Stimulated activated naive CD8-positive, alpha-beta T cell treated with anti-CD3 and anti-CD28 coated beads, Interleukin-15, amount 100 ng/mL, for 72 hours (primary cell): ENCODE results near the gene TSHZ2.
"Not testable (repeated sequence)": the region's sequence is repeated elsewhere in the genome, so short reads cannot be mapped to it uniquely, and the experiment has no call there.

ENCODE experiments used
- ATAC-seq: fragments of 150-1000 bp; cut with Tn5 transposase; 2 replicates; pipeline ENCODE4 v1.10.0; 2021; ENCODE audit warnings: mild to moderate bottlenecking, moderate library complexity
- DNase-seq, 2 donors: peaks; one replicate each; pipeline ENCODE4 v3.0.0; 2021 to 2022
- H3K27ac Mint-ChIP-seq, 2 donors: one replicate each; pipeline ENCODE4 v1.8.0; 2022; ENCODE audit warnings: mild to moderate bottlenecking in 2 of 2, mixed read lengths in 2 of 2, moderate library complexity in 2 of 2
- H3K27me3 Mint-ChIP-seq: one replicate; pipeline ENCODE4 v1.8.0; 2022; ENCODE audit warnings: mixed read lengths
- H3K4me1 Mint-ChIP-seq: one replicate; pipeline ENCODE4 v1.8.0; 2022; ENCODE audit warnings: mild to moderate bottlenecking, mixed read lengths
- H3K4me3 Mint-ChIP-seq, 2 donors: one replicate each; pipeline ENCODE4 v1.8.0; 2022; ENCODE audit warnings: mild to moderate bottlenecking in 2 of 2, mixed read lengths in 2 of 2, moderate library complexity in 1 of 2
- H3K9me3 Mint-ChIP-seq, 2 donors: one replicate each; pipeline ENCODE4 v1.8.0; 2022; ENCODE audit warnings: mixed read lengths in 2 of 2

TSHZ2 gene

GRCh38 chr20:53349730-53350129, 377.6 kb downstream of the TSHZ2 start:
- Mint-ChIP-seq H3K4me1 (peaks cover 5% of the 10 kb centered on the region), H3K27me3 (no peaks in the 10 kb centered on the region), H3K27ac (no peak overlapping the region), H3K9me3 (peaks cover 0 to 10% of the 10 kb centered on the region in 2 donors), H3K4me3 (no peak overlapping the region)
- ATAC-seq, result no peak
- DNase-seq, result no peak

GRCh38 chr20:53352727-53353440, 380.7 kb downstream of the TSHZ2 start:
- H3K4me3 Mint-ChIP-seq, result no peak overlapping the region
- ATAC-seq (no peak), DNase-seq (no peak)
- peaks cover 9 to 23% of the 10 kb centered on the region in 2 donors for H3K9me3 Mint-ChIP-seq
- peaks cover 5% of the 10 kb centered on the region for H3K4me1 Mint-ChIP-seq
- H3K27me3 Mint-ChIP-seq, result no peaks in the 10 kb centered on the region
- H3K27ac Mint-ChIP-seq, result no peak overlapping the region

DNA sequence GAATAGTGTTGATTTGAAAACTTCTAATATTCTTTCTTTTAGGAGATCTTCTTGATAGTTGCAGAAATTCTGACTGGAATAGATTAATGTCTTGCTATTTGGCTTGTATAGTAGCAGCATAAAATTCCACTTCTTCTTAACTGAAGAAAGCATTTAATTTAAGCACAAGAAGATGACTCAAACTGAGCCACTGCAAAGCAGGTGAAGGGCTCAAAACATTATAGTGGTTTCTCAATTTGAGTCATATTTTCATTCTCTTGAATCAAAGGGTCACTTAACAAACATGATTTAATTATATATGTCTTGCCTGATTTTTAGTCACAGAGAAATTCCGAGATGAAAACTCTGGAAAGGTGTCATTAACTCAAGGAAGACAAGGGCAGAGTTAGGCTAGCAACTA, 382.2 kb downstream of the TSHZ2 start:
- Mint-ChIP-seq H3K4me3 (no peak overlapping the region), H3K27me3 (no peaks in the 10 kb centered on the region), H3K9me3 (peaks cover 9 to 23% of the 10 kb centered on the region in 2 donors), H3K27ac (no peak overlapping the region), H3K4me1 (peaks cover 5% of the 10 kb centered on the region)
- ATAC-seq (no peak), DNase-seq (no peak)

GRCh38 chr20:53355790-53356189, 383.6 kb downstream of the TSHZ2 start:
- H3K4me1 Mint-ChIP-seq, result peaks cover 5% of the 10 kb centered on the region
- H3K9me3 Mint-ChIP-seq, result peaks cover 9 to 23% of the 10 kb centered on the region in 2 donors
- H3K27me3 Mint-ChIP-seq, result no peaks in the 10 kb centered on the region
- no peak overlapping the region for H3K27ac Mint-ChIP-seq
- DNase-seq, result no peak
- no peak overlapping the region for H3K4me3 Mint-ChIP-seq
- ATAC-seq, result no peak

DNA sequence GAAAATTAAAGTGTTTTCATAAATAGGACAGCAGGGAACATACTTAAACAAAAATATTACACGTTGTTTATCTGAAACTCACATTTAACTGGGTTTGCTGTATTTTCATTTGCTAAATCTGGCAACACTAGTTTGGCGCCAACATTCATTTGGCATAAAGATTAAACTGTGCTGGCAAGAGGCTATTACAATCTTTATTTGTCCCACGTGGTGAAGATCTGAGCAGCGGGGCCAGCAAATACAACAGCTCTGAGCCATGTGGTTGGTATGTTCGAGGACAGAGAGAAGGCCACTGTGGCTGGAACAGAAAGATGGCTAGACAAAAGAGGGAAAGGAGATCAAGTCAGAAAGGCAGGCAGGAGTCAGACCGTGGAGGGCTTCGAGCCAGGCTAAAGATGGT, 387.3 kb downstream of the TSHZ2 start:
- peaks cover 9 to 14% of the 10 kb centered on the region in 2 donors for H3K9me3 Mint-ChIP-seq
- H3K4me3 Mint-ChIP-seq, result no peak overlapping the region
- H3K27ac Mint-ChIP-seq, result no peak overlapping the region
- H3K4me1 Mint-ChIP-seq, result peaks cover under 1% of the 10 kb centered on the region
- H3K27me3 Mint-ChIP-seq, result no peaks in the 10 kb centered on the region
- ATAC-seq, result no peak
- no peak for DNase-seq

DNA sequence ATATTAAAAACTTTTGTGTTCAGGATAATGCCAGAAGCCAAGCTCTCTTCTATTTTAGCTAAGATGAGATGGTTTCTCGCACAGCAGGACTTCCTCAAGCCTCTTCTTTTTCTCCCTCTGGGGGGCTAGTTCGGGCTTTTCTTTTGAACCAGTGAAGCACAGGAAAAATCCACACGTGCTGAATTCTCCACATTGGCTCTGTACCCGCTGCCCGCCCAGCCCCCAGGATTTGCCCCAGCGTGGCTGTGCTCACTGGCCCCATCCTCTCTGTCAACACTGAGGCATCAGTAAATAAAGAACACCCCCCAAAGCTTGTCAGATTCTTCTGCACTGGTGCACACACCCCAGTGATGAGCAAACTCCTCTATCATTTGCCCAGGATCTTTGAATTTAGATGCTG, 388.7 kb downstream of the TSHZ2 start:
- Mint-ChIP-seq H3K27me3 (no peaks in the 10 kb centered on the region), H3K4me1 (no peaks in the 10 kb centered on the region), H3K27ac (no peak overlapping the region), H3K4me3 (no peak overlapping the region), H3K9me3 (peaks cover 1 to 6% of the 10 kb centered on the region in 2 donors)
- ATAC-seq (no peak), DNase-seq (no peak)

DNA sequence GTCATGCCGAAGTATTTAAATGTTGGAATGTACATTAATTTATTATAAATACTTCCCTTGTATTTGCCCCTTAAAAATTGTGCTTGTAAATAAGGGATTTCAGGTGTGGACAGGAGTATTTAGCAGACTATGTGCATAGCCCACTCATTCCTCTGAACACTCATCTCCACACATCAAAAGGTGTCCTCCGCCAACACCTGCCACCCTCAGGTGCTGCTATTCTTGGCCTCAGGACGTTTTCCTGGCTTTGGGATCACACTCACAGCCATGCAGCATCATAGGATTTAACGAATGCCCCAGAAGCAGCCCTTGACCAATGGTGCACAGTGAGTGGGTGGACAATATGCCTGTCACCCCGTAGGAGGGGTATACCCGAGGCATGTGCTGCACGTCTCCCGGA, 390.6 kb downstream of the TSHZ2 start:
- ATAC-seq (no peak), DNase-seq (no peak)
- H3K27ac Mint-ChIP-seq, result no peak overlapping the region
- no peaks in the 10 kb centered on the region for H3K27me3 Mint-ChIP-seq
- H3K4me1 Mint-ChIP-seq, result no peaks in the 10 kb centered on the region
- no peak overlapping the region for H3K4me3 Mint-ChIP-seq
- no peaks in the 10 kb centered on the region for H3K9me3 Mint-ChIP-seq

GRCh38 chr20:53364646-53365045, 392.5 kb downstream of the TSHZ2 start:
- no peaks in the 10 kb centered on the region for H3K9me3 Mint-ChIP-seq
- H3K4me3 Mint-ChIP-seq, result no peak overlapping the region
- no peak for ATAC-seq
- DNase-seq, result no peak
- peaks cover under 1% of the 10 kb centered on the region for H3K4me1 Mint-ChIP-seq
- H3K27me3 Mint-ChIP-seq, result no peaks in the 10 kb centered on the region
- H3K27ac Mint-ChIP-seq, result peak overlapping the region in 1 of 2 donors; percentile 14

GRCh38 chr20:53365076-53365475, 392.9 kb downstream of the TSHZ2 start:
- Mint-ChIP-seq H3K27me3 (no peaks in the 10 kb centered on the region), H3K4me1 (peaks cover 4% of the 10 kb centered on the region), H3K27ac (no peak overlapping the region), H3K9me3 (no peaks in the 10 kb centered on the region), H3K4me3 (no peak overlapping the region)
- ATAC-seq, result no peak
- DNase-seq, result no peak

GRCh38 chr20:53365539-53366075, 393.4 kb downstream of the TSHZ2 start:
- no peaks in the 10 kb centered on the region for H3K27me3 Mint-ChIP-seq
- H3K4me3 Mint-ChIP-seq, result no peak overlapping the region
- DNase-seq (no peak), ATAC-seq (no peak)
- H3K9me3 Mint-ChIP-seq, result no peaks in the 10 kb centered on the region
- H3K27ac Mint-ChIP-seq, result no peak overlapping the region
- peaks cover 6% of the 10 kb centered on the region for H3K4me1 Mint-ChIP-seq

- H3K4me1 Mint-ChIP-seq, result peaks cover 12% of the 10 kb centered on the region
- not testable (repeated sequence) for H3K27ac Mint-ChIP-seq, H3K4me3 Mint-ChIP-seq, ATAC-seq, H3K9me3 Mint-ChIP-seq, DNase-seq, H3K27me3 Mint-ChIP-seq
These were observed 394.8 kb downstream of the TSHZ2 start for GRCh38 chr20:53366928-53367327.

DNA sequence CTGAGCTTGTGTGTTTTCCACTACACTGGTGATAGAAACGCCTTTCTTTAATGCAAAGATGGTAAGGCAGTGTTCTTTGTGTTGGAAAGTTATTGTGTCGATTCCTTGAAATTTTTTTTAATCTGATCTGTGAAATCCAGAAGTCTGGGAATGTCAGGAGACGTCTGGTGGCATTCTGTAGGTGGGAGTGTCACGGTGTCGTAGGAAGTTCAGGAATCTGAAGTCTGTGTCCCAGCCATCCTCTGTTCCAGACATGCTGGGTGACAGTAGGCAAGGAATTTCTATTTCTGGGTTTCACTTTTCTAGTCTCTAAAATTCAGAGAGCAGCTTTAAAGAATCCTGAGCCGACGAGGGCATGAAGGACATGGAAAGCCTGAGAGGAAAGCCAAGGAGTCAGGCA, 397.7 kb downstream of the TSHZ2 start:
- Mint-ChIP-seq H3K27ac (peak overlapping the region in 1 of 2 donors; percentile 37), H3K4me1 (peaks cover 12% of the 10 kb centered on the region), H3K4me3 (no peak overlapping the region), H3K9me3 (no peaks in the 10 kb centered on the region), H3K27me3 (no peaks in the 10 kb centered on the region)
- ATAC-seq (no peak), DNase-seq (no peak)

GRCh38 chr20:53370345-53370961, 398.3 kb downstream of the TSHZ2 start:
- Mint-ChIP-seq H3K4me3 (no peak overlapping the region), H3K9me3 (no peaks in the 10 kb centered on the region), H3K27me3 (no peaks in the 10 kb centered on the region), H3K27ac (peak overlapping the region in 1 of 2 donors; percentile 37), H3K4me1 (peaks cover 12% of the 10 kb centered on the region)
- DNase-seq, result no peak
- no peak for ATAC-seq

DNA sequence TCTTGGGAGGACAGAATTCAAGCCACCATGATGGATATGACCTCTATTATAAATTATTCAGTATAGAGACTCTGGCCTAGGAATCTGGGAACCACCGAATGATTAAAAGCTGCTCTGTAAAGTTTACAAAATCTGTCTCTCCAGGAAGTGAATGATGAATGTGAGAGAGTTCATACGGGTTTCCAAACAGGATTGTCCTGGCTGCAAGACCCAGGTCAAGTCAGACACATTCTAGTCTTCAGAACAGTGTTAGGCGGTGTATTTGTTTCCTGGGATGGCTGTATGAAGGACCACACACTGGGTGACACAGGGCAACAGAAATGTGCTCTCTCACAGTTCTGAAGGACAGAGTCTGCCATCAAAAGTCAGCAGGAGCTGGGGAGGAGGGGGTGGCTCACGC, 399.1 kb downstream of the TSHZ2 start:
- no peak overlapping the region for H3K27ac Mint-ChIP-seq
- no peak overlapping the region for H3K4me3 Mint-ChIP-seq
- peaks cover 12% of the 10 kb centered on the region for H3K4me1 Mint-ChIP-seq
- DNase-seq (no peak), ATAC-seq (no peak)
- H3K27me3 Mint-ChIP-seq, result no peaks in the 10 kb centered on the region
- H3K9me3 Mint-ChIP-seq, result peaks cover 0 to under 1% of the 10 kb centered on the region in 2 donors

DNA sequence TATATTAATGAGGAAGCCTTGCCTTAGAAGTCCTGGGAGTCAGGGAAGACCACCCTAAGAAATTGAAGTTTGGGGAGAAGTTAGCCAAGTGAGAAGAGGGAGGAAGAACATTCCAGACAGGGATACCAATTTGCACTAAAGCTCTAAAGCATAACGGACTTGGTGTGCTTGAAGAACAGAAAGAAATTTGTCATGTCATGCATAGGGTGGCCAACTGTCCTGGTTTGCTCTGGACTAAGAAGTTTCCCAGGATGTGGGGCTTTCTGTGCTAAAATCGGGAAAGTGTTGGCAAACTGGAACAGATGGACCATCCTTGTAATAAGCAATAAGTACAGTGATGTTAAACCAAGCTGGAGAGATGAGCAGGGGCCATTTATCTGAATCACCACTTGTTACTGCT, 403.9 kb downstream of the TSHZ2 start:
- Mint-ChIP-seq H3K27me3 (no peaks in the 10 kb centered on the region), H3K4me3 (no peak overlapping the region), H3K4me1 (peaks cover 2% of the 10 kb centered on the region), H3K27ac (no peak overlapping the region), H3K9me3 (peaks cover 6 to 8% of the 10 kb centered on the region in 2 donors)
- no peak for ATAC-seq
- no peak for DNase-seq

- H3K27me3 Mint-ChIP-seq, result no peaks in the 10 kb centered on the region
- H3K27ac Mint-ChIP-seq, result no peak overlapping the region
- DNase-seq (no peak), ATAC-seq (no peak)
- H3K9me3 Mint-ChIP-seq, result peaks cover 6 to 16% of the 10 kb centered on the region in 2 donors
- H3K4me1 Mint-ChIP-seq, result peaks cover 10% of the 10 kb centered on the region
- H3K4me3 Mint-ChIP-seq, result no peak overlapping the region
These were observed 407.1 kb downstream of the TSHZ2 start for GRCh38 chr20:53379014-53379832.
